HG03439 (cell line): Measurements from ENCODE around the gene ANKRD33.
A peak's percentile ranks its signal among the peaks of the same experiment; 100 is the strongest.

Experiments used
- ATAC-seq: cut with Tn5 transposase; IDR thresholded peaks from one replicate; pipeline ENCODE4 v1.9.1; 2021; ENCODE audit warnings: mild to moderate bottlenecking, moderate library complexity; ENCODE audit not compliant: unreplicated experiment

The ANKRD33 gene

GRCh38 chr12:51914034-51914923 is 26.4 kb downstream of the ANKRD33 start:
- ATAC-seq: no peak

GRCh38 chr12:51915003-51915625 is 27.2 kb downstream of the ANKRD33 start:
- ATAC-seq: no peak

GRCh38 chr12:51915951-51916350 is 28.0 kb downstream of the ANKRD33 start:
- no peak for ATAC-seq

- ATAC-seq: no peak
Observed at GRCh38 chr12:51917041-51917590, 29.2 kb downstream of the ANKRD33 start.

- ATAC-seq: no peak
Observed at GRCh38 chr12:51917746-51918453, 30.0 kb downstream of the ANKRD33 start.

GRCh38 chr12:51920046-51920445 is 32.1 kb downstream of the ANKRD33 start:
- no peak for ATAC-seq

GRCh38 chr12:51921017-51921725 is 33.3 kb downstream of the ANKRD33 start:
- ATAC-seq: no peak

- ATAC-seq: no peak
Observed at GRCh38 chr12:51922146-51922545, 34.2 kb downstream of the ANKRD33 start.

- ATAC-seq: no peak
Observed at GRCh38 chr12:51922762-51923505, 35.0 kb downstream of the ANKRD33 start.

- ATAC-seq: no peak
Observed at GRCh38 chr12:51923506-51924365, 35.8 kb downstream of the ANKRD33 start.

GRCh38 chr12:51924551-51925319 is 36.8 kb downstream of the ANKRD33 start:
- ATAC-seq: peak; percentile 44

- ATAC-seq: no peak
Observed at GRCh38 chr12:51925346-51926063, 37.6 kb downstream of the ANKRD33 start.

- ATAC-seq: no peak
Observed at GRCh38 chr12:51926064-51926632, 38.2 kb downstream of the ANKRD33 start.

- no peak for ATAC-seq
Observed at GRCh38 chr12:51926718-51927117, 38.8 kb downstream of the ANKRD33 start.

- no peak for ATAC-seq
Observed at GRCh38 chr12:51932218-51933076, 44.5 kb downstream of the ANKRD33 start.

GRCh38 chr12:51934080-51934479 is 46.2 kb downstream of the ANKRD33 start:
- no peak for ATAC-seq
